SU-DHL-6 (cell line): ENCODE data around the gene OLFM4.

Experiments
- H2AFZ ChIP-seq: fragments of 200-600 bp; sonication (generic); 2 replicates; pipeline ENCODE4 v1.6.1; 2014; ENCODE audit warnings: low read depth, mild to moderate bottlenecking, moderate library complexity, mixed read lengths, antibody characterized with exemption, low read length; ENCODE audit not compliant: severe bottlenecking
- H3F3A ChIP-seq: fragments of 200-600 bp; shearing (Covaris generic); 2 replicates; pipeline ENCODE4 v1.6.0; 2016; ENCODE audit warnings: antibody characterized with exemption, mild to moderate bottlenecking; ENCODE audit not compliant: insufficient read depth
- H3K27ac ChIP-seq: fragments of 200-600 bp; sonication (generic); 2 replicates; pipeline ENCODE4 v1.5.1; 2016; ENCODE audit warnings: low read depth, mild to moderate bottlenecking, low read length, moderate library complexity, mixed read lengths
- H3K27me3 ChIP-seq: fragments of 200-600 bp; sonication (generic), shearing (Covaris generic); 2 replicates; pipeline ENCODE4 v1.6.0; 2014; ENCODE audit warnings: mild to moderate bottlenecking, low read length
- H3K36me3 ChIP-seq: fragments of 200-600 bp; sonication (generic); 2 replicates; pipeline ENCODE4 v1.6.1; 2014; ENCODE audit warnings: mild to moderate bottlenecking, low read length, mixed read lengths
- H3K4me2 ChIP-seq: fragments of 300-600, 200-600 bp; shearing (Covaris generic), sonication (generic); 2 replicates; pipeline ENCODE4 v1.6.0; 2014; ENCODE audit warnings: low read length, low read depth, mild to moderate bottlenecking; ENCODE audit not compliant: poor library complexity, severe bottlenecking
- H3K4me3 ChIP-seq: fragments of 200-600 bp; sonication (generic); 2 replicates; pipeline ENCODE4 v1.5.1; 2014; ENCODE audit warnings: antibody characterized with exemption, low read length, mild to moderate bottlenecking, mixed read lengths; ENCODE audit not compliant: insufficient read depth, poor library complexity, severe bottlenecking
- H3K79me2 ChIP-seq: fragments of 200-600 bp; sonication (generic); 2 replicates; pipeline ENCODE4 v1.6.1; 2014; ENCODE audit warnings: mild to moderate bottlenecking, low read length, moderate library complexity; ENCODE audit not compliant: insufficient read depth
- H3K9ac ChIP-seq: fragments of 200-600 bp; sonication (generic); 2 replicates; pipeline ENCODE4 v1.7.0; 2014; ENCODE audit warnings: mild to moderate bottlenecking, low read length
- H3K9me2 ChIP-seq: fragments of 200-600 bp; sonication (generic); replicated peaks from 2 replicates; pipeline ENCODE4 v1.6.1; 2014; ENCODE audit warnings: low read length; ENCODE audit not compliant: insufficient read depth
- H3K9me3 ChIP-seq: fragments of 200-600 bp; sonication (generic); 2 replicates; pipeline ENCODE4 v1.6.1; 2014; ENCODE audit warnings: low read length, mixed read lengths; ENCODE audit not compliant: insufficient read depth
- H4K20me1 ChIP-seq: fragments of 200-600 bp; sonication (generic); 2 replicates; pipeline ENCODE4 v1.6.1; 2014; ENCODE audit warnings: low read depth, mild to moderate bottlenecking, antibody characterized with exemption, low read length, moderate library complexity, mixed read lengths
- EZH2phosphoT487 ChIP-seq: fragments of 200-600 bp; sonication (generic), shearing (Covaris generic); conservative IDR thresholded peaks from 2 replicates; pipeline ENCODE4 v1.6.1; 2018; ENCODE audit warnings: mild to moderate bottlenecking, antibody characterized with exemption, low read length, moderate library complexity, mixed read lengths
- TF ChIP-seq, protein P1 (sequence below): fragments of 200-600 bp; sonication (generic); IDR thresholded peaks from one replicate; pipeline ENCODE4 v1.5.1; 2017; ENCODE audit warnings: antibody characterized with exemption, mild to moderate bottlenecking, low read length, moderate library complexity; ENCODE audit not compliant: insufficient read depth, poor library complexity, severe bottlenecking

Gene OLFM4

DNA sequence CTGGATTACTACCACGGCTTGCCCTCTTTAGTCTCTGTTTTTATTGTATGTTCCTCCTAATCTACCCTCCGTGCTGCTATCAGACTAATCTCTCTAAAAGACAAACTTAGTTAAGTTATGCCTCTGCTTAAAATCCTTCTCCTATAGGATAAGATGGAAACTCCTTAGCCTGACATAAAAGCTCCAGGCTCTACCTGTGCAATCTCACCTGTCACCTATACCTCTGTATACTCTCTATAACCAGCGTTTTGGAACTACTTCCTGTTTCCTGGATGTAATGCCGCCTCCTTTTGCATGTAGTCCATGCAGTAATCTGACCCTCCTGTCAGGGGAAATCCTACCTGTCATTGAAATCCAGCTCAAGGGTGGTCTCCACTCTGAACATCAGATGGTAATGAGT is 41.2 kb downstream of the OLFM4 start:
- H3K4me2 ChIP-seq = no peak overlapping the region
- no peaks in the 10 kb centered on the region for H4K20me1 ChIP-seq
- H3K9me2 ChIP-seq = no peaks in the 10 kb centered on the region
- no peak overlapping the region for H3K9ac ChIP-seq
- H3F3A ChIP-seq = no peaks in the 10 kb centered on the region
- no peak overlapping the region for H3K27ac ChIP-seq
- no peaks in the 10 kb centered on the region for H3K9me3 ChIP-seq
- H3K4me3 ChIP-seq = no peak overlapping the region
- H3K27me3 ChIP-seq = no peaks in the 10 kb centered on the region
- no peaks in the 10 kb centered on the region for H3K36me3 ChIP-seq
- no peak overlapping the region for H2AFZ ChIP-seq
- no peaks in the 10 kb centered on the region for H3K79me2 ChIP-seq
- TF ChIP-seq EZH2phosphoT487 = no peak
- TF ChIP-seq, protein P1, sequence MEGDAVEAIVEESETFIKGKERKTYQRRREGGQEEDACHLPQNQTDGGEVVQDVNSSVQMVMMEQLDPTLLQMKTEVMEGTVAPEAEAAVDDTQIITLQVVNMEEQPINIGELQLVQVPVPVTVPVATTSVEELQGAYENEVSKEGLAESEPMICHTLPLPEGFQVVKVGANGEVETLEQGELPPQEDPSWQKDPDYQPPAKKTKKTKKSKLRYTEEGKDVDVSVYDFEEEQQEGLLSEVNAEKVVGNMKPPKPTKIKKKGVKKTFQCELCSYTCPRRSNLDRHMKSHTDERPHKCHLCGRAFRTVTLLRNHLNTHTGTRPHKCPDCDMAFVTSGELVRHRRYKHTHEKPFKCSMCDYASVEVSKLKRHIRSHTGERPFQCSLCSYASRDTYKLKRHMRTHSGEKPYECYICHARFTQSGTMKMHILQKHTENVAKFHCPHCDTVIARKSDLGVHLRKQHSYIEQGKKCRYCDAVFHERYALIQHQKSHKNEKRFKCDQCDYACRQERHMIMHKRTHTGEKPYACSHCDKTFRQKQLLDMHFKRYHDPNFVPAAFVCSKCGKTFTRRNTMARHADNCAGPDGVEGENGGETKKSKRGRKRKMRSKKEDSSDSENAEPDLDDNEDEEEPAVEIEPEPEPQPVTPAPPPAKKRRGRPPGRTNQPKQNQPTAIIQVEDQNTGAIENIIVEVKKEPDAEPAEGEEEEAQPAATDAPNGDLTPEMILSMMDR = no peak

DNA sequence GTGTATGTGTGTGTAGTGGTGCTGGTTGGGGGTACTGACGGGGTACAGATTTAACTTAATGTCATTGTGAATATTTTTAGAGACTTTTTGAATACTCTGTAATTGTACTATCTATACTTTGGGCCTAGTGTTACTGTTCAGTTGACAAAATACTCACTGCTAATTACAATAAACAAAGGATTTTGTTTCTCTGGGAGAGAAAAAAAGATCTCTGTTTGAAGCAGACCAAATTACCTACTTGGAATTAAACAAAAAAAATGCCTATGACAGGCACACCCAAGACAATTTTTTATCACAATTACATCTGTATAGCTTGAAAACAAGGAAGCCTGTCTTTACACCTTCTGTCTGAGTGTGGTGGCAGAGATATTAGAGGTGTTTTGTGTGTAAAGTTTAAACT is 45.1 kb downstream of the OLFM4 start:
- no peaks in the 10 kb centered on the region for H3K79me2 ChIP-seq
- no peak overlapping the region for H3K4me3 ChIP-seq
- H3K36me3 ChIP-seq = no peaks in the 10 kb centered on the region
- no peak overlapping the region for H2AFZ ChIP-seq
- H3K9me2 ChIP-seq = no peaks in the 10 kb centered on the region
- H3K9ac ChIP-seq = no peak overlapping the region
- H3K9me3 ChIP-seq = no peaks in the 10 kb centered on the region
- H3F3A ChIP-seq = no peaks in the 10 kb centered on the region
- no peak overlapping the region for H3K4me2 ChIP-seq
- H3K27me3 ChIP-seq = no peaks in the 10 kb centered on the region
- TF ChIP-seq, protein P1 = no peak
- no peak for TF ChIP-seq EZH2phosphoT487
- H3K27ac ChIP-seq = no peak overlapping the region
- H4K20me1 ChIP-seq = no peaks in the 10 kb centered on the region

DNA sequence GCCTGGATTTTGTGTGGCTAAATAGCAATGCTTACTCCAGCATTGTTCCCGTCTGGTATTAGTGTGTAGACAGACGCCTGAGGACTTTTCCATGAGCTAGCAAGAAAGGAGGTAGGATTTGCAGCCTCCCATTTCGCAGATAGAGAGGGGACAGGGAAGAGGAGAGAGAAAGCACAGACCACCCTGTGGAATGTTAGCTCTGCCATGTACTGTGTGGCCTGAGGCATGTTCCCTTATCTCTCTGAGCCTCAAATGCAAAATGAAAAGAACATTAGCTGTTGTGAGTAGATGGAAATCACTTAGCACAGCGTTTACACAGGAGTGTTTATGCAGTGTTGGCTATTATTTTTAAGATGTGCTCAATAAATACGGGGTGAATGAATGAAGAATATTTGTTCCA is 45.5 kb downstream of the OLFM4 start:
- Histone ChIP-seq H3K9me2 (no peaks in the 10 kb centered on the region), H3K4me2 (no peak overlapping the region), H3K79me2 (no peaks in the 10 kb centered on the region), H3K4me3 (no peak overlapping the region), H3K27me3 (no peaks in the 10 kb centered on the region), H3K36me3 (no peaks in the 10 kb centered on the region), H3K27ac (no peak overlapping the region), H4K20me1 (no peaks in the 10 kb centered on the region), H3K9me3 (no peaks in the 10 kb centered on the region), H3K9ac (no peak overlapping the region), H3F3A (no peaks in the 10 kb centered on the region), H2AFZ (no peak overlapping the region)
- no peak for TF ChIP-seq EZH2phosphoT487
- TF ChIP-seq, protein P1 = no peak
